C4-2B (cell line): ENCODE results near the gene DPP3.

Source experiments
- ZFX ChIP-seq: fragments of 450-650 bp; IDR thresholded peaks from 2 replicates; pipeline ENCODE4 v1.6.1; 2017
- TF ChIP-seq, protein P1 (sequence below): fragments of 450-650 bp; conservative IDR thresholded peaks from 2 replicates; pipeline ENCODE4 v1.5.1; 2017; ENCODE audit warnings: mild to moderate bottlenecking

DNA sequence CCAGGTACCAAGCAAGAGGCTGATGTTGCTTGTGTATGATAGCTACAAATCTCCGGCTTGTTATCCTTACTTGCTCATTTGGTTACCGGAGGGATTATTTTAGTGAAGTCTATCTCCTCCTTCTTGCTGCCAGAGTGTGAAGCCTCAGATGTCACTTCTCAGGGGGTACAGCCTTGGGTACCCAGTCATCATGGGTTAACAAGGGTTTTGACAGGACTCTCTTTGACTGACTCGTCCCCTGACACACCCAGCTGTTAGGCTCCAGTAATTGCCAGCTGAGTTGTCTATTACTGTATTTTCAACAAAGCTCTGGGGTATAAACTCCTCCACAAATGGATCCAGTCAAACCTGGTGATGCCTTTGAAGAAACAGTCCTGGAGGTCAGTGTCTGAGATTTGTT is 25.4 kb upstream of the DPP3 start:
- TF ChIP-seq, protein P1, sequence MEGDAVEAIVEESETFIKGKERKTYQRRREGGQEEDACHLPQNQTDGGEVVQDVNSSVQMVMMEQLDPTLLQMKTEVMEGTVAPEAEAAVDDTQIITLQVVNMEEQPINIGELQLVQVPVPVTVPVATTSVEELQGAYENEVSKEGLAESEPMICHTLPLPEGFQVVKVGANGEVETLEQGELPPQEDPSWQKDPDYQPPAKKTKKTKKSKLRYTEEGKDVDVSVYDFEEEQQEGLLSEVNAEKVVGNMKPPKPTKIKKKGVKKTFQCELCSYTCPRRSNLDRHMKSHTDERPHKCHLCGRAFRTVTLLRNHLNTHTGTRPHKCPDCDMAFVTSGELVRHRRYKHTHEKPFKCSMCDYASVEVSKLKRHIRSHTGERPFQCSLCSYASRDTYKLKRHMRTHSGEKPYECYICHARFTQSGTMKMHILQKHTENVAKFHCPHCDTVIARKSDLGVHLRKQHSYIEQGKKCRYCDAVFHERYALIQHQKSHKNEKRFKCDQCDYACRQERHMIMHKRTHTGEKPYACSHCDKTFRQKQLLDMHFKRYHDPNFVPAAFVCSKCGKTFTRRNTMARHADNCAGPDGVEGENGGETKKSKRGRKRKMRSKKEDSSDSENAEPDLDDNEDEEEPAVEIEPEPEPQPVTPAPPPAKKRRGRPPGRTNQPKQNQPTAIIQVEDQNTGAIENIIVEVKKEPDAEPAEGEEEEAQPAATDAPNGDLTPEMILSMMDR = no peak
- no peak for TF ChIP-seq ZFX
